NCI-H146 (cell line): ENCODE measurements around the gene FICD.
"Not testable (repeated sequence)": the region's sequence is repeated elsewhere in the genome, so short reads cannot be mapped to it uniquely, and the experiment has no call there.

Source experiments
- DNase-seq: peaks from one replicate; lab custom pipeline; 2025; lab: John Stamatoyannopoulos, UW

Gene FICD

DNA sequence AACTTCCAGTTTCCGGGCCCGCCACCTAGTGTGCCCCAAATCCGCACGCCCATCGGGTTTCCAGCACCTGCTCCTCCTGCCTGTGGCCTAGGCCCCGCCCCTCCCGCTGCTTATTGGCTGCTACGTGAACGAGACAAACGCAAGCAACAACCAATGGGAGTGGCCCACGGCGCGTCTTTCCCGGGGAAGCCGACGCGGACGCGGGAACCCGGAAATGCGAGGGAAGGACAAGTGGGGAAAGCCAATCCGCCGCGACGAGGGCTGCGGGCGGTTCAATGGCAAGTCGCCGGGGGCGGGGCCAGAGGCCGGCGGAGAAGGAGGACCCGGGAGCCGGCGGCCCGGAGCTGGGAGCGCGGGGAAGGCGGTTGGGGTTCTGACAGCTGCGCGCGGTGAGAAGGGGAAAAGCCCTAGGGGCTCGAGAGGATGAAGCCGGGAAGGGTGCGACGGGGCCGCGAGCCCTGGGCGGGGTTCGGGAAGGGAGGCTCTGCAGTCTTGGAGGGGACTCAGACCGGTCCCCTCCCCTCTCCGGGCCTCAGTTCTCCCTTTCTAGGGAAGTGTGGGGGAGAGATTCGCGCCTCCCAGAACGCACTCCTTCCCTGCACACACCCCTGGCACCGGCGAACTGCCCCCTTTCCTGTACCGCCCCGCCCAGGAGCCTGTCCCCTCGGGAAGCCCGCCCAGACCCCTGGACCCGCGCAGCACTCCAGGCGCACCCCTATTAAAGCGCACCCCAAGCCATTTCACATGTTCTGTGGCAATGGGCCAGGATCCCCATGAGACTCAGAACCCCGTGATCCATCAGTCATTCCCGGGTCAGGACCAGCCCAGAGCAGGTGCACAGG, at the start of gene FICD:
FICD (plus strand) TSS at position 305 of the 842 bp plus-strand sequence. CDS start 1,696 bp downstream, outside the sequence.
- DNase-seq, result peak; percentile 99

DNA sequence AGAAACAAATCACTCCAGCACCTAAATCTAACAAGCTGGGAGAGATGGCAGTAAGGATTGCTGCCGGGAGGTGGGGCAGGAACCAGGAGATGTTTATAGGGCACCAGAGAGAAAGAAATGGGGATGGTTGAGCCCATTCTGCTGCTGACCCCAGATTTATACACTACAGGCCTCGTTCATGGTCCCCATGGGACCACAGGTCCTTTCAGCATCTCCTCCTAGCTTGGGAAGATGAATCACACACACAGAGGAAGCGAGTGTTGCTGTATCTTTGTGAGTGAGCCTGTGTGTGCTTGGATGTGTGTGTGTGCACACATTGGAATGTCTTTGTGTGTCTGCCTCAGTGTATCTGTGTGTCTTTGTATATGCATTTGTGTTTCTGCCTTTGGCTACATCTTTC, 49.7 kb upstream of the FICD start:
- no peak for DNase-seq

DNA sequence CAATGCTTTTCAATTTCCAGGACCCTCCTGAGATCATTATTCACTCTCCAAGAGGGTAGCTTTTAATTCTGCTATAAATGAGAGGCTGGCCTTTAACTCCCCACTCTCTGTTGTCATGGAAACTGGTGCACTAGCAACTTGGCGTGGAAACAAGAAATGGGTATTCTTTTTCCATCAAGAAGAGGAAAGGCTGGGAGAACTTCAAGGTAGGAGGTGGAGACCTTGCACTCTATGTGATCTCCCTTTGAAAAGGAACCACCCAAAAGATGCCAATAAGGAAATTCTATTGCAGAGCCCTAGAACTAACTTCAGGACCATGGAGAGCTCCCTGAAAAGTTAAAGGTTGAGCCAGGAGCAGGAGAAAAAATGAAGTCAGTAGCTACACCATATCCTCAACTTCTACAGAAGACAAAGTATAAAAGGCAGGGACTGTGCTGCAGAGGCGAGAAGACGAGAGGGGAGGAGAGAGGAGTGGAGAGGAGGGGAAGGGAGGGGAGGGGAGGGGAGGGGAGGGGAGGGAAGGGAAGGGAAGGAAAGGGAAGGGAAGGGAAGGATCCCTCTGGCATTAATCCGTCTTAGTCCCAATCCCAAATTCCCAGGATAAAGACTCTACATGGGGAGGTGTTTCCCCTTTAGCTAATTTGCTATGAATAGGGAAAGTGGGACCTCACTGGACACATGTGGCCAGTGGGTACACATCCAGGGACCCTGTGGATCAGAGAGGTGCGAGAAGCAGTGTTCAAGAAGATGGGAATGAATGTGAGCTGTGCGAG, 46.7 kb upstream of the FICD start:
- DNase-seq, result no peak

DNA sequence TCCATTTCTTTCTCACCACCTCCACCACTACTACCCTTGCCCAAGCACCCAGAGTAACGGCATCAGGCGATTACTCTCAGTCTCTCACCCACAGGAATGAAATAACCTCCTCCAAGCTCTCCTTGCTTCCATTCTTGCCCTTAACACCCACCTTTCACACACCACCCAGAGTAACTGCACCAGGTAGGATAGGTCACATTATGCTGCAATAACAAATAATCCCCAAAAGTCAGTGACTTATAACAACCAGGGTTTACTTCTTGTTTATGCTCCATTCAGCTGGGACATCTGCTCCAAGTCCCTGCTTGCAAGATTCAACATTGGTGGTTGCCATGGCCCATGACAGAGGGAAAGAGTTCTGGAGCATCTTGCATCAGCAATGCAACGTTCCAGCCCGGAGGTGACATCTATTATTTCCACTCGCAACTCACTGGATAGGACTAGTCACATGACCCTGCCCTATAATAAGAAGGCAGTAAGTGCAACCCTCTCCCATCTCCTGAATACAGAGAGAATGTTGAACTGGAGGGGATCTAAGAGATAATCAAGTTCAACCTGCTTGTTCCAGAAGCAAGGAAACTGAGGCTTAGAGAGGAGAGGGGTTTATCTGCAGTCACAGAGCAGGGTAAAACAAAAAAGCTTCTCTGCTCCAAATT, 41.5 kb upstream of the FICD start:
- no peak for DNase-seq

DNA sequence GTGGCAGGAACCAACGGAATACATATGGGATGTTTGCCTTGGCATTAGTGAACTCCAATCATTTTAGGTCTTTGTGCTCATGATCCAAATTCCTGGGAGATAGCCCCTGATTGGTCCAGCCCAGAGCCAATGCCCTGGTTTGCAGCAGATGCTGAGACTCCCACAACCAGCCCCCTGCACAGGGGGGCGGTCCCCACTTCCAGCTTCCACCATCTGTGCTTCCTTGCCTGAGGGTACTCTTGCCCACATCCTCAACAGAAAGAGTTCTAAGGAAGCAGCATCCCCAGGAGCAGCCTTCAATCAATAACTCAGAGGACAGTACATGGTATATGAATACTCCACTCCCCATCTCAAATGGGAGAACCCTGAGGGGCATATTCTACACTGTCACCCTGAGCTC, 39.7 kb upstream of the FICD start:
- DNase-seq, result no peak

DNA sequence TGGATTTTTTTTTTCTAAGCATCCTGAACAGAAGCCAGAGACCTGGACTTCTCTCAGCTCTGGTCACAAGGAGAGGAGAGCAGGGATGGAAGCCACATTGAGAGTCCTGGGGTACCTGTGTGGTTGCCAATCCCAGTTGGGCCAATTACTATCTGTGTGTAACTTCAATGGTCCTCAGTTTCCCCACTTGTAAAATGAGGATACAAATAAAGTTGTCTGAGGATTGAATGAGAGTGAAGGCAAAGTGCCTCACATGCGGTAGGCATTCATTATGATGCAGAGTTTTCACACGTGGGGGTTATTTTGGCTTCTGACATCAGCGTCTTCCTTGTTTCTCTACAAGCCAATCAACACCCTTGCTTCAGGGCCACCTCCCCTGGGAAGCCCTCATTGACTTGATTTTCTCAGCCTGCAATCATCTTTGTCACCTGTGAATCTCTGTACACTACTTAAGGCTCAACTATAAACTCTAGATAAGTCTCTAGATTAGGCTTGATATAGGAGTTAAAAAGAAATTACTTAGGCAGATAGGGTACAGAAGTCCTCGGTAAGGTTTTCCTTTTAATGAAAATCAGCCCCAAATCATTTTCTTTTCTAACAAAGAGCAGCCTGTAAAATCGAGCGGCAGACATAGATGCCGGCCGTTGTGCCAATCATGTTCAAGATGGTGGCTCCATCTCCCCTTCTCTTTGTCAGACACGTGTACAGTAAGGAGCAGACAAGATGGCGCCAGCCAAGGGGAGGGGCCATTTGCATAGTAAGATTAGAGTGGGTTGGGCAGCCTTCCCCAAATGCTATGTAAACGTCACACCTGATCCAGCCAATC, 37.8 kb upstream of the FICD start:
- peak; percentile 56 for DNase-seq

DNA sequence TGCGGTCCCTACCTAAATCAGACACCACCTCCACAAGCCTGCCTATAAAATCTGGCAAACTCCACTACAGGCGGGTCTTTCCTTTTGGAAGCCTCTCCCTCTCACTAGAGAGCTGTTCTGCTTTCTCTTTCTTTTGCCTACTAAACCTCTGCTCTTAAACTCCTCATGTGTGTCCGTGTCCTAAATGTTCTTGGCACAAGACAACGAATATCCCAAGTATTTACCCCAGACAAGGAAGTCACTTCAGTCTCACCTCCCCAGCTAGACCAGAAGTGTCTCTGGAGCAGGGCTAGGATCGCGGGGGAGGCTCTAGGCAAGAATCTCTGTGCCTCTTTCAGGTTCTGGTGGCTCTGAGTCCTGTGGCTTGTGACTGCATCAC, 37.2 kb upstream of the FICD start:
- DNase-seq, result no peak

DNA sequence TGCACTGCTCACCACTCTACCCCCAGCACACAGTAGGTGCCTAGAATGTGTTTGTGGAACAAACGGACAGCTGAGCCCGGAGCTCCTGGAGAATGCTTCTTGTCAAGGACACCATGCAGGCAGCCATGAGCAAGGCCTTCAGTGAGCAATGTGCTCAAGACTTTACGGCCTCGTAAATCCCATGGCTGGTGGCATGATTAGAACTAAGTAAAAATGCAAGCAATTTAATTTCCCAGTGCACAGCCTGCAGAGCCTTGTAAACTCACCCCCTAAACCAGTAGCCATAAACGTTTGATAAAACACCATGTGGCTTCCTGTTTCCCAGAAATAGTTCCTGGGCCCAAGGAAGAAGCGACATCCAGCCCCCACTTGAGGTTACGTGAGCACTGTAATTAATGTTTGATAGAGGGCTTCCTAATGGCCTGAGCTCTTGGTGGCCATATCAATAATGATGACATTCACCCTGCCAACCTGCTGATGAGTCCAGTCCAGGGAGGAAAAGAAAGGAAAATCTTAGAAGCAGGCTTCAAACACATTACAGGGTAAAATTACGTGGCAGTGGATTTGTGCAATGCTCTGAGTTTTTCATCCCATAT, 36.4 kb upstream of the FICD start:
- DNase-seq, result no peak

DNA sequence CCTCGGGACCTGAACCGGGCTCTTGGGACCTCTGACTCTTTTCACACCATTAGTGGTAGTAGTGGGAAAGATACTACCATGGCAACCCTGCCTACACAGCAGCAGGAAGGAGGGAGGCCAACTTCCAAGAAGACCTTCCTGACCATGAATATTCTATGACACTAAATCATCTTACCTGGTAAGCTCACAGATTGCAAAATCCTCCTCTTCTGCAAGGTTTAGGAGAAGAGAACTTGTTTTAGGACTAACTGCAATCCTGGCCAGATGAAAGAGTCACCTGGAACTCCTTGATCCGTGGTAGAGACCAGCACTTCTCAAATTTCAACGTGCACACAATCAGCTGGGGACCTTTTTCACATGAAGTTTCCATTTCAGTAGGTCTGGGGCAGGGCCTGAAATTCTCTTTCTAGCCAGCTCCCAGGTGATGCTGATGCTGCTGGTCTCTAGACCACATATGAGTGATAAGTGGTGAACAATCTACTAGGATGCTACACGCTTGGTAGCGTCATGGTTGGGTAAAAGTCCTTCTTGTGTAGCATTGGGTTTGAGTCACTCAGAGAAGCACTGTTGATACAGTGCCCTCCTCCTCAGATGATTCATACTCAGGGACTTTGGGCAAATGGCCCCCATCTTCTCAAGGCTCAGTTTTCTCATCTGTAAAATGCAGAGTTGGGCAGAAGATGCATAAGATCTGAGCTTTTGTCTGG, 35.6 kb upstream of the FICD start:
- no peak for DNase-seq

DNA sequence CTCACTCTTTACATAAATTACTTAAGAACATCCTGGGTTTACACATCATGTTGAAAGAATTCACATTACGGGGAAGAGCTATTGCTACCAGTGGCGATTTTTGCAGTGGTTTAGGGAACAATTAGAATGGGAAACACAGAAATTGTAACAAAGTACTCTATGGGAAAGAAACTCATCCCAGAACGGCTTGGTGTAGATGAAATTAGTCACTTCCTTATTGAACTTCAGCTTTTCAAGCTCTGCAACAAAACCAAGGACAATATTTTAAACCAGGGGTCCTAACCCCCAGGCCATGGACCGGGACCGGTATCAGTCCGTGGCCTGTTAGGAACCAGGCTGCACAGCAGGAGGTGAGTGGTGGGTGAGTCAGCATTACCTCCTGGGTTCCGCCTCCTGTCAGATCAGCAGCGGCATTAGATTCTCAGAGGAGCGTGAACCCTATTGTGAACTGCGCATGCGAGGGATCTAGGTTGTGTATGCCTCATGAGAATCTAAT, 32.3 kb upstream of the FICD start:
- DNase-seq, result no peak

DNA sequence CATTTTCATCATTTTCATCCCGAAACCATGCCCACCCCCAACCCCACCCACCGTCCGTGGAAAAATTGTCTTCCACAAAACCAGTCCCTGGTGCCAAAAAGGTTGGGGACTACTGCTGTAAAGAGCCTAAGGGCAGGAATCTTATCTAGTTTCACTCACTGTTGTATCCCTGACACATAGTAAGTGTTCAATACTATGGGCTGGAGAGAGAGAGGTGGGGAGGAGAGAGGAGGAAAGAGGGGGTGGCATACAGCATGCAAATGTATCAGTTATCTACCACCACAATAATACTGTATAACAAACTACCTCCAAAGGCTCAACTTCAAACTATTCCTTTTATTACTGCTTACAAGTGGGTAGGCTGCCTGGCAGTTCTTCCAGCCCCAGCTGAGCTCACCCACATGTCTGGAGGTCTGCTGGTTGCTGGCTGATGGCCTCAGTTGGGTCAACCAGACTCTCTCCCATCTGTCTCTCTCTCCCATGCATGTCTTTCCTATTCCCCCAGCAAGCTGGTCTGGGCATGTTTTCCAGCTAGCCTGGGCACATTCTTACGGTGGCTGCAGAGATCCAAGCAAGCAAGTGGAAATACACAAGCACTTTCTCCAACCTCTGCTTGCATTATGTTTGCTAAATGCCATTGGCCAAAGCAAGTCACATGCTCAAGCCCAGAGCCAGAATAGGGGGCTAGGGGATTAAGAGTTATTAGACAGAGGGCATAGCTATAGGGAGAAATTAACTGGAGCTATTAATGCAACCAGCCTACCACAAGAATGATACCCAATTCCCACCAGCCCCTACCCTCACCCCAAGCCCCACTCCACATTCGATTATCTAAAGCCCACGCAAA, 31.6 kb upstream of the FICD start:
- no peak for DNase-seq

DNA sequence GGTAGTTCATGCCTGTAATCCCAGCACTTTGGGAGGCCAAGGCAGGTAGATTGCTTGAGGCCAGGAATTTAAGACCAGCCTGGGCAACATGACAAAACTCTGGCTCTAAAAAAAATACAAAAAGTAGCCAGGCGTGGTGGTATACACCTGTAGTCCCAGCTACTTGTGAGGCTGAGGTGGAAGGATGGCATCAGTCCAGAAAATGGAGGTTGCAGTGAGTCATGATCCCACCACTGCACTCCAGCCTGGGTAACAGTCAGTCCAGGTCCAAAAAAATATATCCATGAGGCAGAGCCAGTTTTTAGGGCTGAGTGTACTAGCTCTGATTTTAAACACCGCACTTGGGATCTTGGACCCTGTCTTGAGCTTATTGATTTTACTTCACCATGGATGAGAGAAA, 30.6 kb upstream of the FICD start:
- DNase-seq, result no peak

DNA sequence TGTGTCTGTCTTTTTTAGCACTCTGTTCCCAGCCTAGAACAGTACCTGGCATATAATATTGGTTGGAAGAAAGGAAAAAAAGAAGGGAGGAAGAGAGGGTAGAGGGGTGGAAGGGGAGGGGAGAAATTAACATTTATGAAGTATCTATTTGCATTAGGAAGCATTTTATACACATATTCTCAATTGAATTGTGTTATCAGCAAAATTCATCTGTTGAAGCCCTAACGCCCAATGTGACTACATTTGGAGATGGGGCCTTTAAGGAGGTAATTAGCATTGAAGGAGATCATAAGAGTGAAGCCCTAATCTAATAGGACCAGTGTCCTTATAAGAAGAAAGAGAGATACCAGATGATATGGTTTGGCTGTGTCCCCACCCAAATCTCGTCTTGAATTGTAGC, 30.2 kb upstream of the FICD start:
- no peak for DNase-seq

DNA sequence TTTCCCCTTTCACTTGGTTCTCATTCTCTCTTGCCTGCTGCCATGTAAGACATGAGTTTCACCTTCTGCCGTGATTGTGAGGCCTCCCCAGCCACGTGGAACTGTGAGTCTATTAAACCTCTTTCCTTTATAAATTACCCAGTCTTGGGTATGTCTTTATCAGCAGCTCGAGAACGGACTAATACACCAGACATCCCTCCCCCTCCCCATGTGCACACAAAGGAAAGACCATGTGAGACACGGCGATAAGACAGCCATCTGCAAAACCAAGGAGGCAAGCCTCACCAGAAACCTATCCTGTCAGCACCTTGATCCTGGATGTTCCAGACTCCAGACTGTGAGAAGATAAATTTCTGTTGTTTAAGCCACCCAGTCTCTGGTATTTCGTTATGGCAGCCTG, 29.7 kb upstream of the FICD start:
- not testable (repeated sequence) for DNase-seq

DNA sequence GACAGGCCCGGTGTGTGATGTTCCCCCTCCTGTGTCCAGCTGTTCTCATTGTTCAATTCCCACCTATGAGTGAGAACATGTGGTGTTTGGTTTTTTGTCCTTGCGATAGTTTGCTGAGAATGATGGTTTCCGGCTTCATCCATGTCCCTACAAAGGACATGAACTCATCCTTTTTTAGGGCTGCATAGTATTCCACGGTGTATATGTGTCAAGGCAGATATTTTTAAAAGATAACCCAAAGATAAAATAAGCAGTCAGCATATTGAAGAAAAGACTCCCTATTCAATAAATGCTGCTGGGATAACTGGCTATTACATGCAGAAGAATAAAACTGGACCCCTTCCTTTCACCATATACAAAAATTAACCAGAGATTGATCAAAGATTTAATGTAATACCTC, 28.0 kb upstream of the FICD start:
- DNase-seq, result not testable (repeated sequence)

DNA sequence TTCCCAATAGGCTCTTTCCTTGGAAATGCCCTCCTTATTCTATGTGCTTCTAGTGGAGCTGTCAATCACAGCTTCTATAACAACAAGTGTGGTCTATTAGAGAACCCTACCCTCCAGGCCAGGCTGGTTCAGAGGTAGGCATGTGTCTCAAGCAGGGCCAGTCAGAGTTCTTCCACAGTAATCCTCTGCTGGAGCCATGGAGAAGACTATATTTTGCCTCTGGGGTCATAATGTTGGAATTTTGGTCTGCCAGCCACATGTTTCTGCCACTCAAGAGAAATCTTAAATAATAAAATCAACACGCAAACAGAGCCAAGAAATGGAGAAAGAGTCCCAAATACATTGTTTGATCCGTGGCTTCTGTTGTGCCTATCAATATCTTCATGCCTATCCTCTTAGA, 23.8 kb upstream of the FICD start:
- DNase-seq, result no peak

DNA sequence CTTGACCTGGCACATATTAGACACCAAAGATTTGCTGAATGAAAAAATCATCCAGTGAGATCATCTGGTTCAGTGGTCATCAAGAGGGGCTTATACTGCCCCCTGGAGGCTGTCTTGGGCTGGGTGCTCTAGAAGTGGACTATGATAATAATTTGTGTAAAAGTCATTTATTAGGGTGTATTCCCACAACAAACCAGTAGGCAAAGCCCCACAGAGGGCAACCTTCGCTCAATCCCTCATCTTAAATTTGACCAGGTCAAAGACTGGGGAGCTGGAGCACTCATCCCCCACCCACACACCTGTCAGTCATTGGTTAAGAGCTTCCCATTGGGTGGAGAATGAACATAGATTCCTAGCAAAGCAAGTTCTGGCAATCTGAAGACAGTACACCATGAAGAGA, 20.0 kb upstream of the FICD start:
- DNase-seq, result no peak

DNA sequence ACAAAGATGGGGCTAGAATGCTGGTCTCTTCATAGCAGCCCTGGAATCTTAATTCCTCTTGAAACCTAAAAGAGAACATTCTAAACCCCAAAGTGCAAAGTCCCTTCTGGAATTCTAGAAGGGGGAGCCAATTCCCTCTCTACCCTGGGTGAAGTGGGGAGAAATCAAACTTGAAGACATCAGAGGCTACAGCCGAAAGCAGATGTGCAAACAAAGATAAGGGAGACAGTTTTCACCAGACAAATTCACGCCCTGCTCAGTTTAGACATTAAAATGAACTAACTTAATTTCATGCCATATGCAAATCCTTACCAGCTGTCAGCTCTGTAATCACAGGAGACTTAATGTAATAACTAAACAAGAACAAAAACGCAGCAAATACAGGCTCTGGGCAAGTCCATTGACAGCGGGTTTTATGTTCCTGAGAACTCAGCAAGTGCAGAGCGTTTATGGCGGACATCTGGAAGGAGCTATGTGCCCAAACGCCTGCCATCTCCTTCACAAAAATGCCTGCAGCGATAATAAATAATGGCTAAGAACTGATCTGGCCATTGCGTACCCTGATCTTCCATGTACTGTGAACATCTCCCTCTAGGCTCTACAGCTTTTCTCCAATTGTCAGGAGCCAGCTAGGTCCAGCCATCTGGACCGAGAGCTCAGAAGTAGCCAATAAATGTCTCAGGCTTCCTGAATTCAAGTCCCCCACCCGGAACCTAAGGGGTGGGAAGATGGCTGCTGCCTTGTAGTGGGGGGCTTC, 19.1 kb upstream of the FICD start:
- DNase-seq, result no peak

DNA sequence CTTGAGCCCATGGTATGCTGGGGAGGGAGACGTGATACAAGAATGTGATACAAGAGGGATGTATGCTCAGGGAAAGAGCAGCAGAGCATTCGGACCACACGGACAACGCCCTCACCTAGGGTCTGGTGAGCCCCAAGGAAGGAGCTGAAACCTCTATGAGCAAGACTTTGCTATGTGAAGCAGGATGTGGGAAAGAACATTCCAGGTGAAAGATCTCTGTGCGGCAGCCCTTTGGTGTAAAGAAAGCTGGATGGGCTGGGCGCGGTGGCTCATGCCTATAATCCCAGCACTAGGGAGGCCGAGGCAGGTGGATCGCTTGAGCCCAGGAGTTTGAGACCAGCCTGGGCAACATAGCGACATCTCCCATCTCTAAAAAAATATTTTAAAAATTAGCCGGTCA, 16.9 kb upstream of the FICD start:
- DNase-seq, result no peak
